SU-DHL-6 (cell line): Measurements from ENCODE around the gene TSHZ2.

Experiments
- H2AFZ ChIP-seq: fragments of 200-600 bp; sonication (generic); 2 replicates; pipeline ENCODE4 v1.6.1; 2014; ENCODE audit warnings: low read depth, mild to moderate bottlenecking, moderate library complexity, mixed read lengths, antibody characterized with exemption, low read length; ENCODE audit not compliant: severe bottlenecking
- H3F3A ChIP-seq: fragments of 200-600 bp; shearing (Covaris generic); 2 replicates; pipeline ENCODE4 v1.6.0; 2016; ENCODE audit warnings: antibody characterized with exemption, mild to moderate bottlenecking; ENCODE audit not compliant: insufficient read depth
- H3K27ac ChIP-seq: fragments of 200-600 bp; sonication (generic); 2 replicates; pipeline ENCODE4 v1.5.1; 2016; ENCODE audit warnings: low read depth, mild to moderate bottlenecking, low read length, moderate library complexity, mixed read lengths
- H3K27me3 ChIP-seq: fragments of 200-600 bp; sonication (generic), shearing (Covaris generic); 2 replicates; pipeline ENCODE4 v1.6.0; 2014; ENCODE audit warnings: mild to moderate bottlenecking, low read length
- H3K36me3 ChIP-seq: fragments of 200-600 bp; sonication (generic); 2 replicates; pipeline ENCODE4 v1.6.1; 2014; ENCODE audit warnings: mild to moderate bottlenecking, low read length, mixed read lengths
- H3K4me2 ChIP-seq: fragments of 300-600, 200-600 bp; shearing (Covaris generic), sonication (generic); 2 replicates; pipeline ENCODE4 v1.6.0; 2014; ENCODE audit warnings: low read length, low read depth, mild to moderate bottlenecking; ENCODE audit not compliant: poor library complexity, severe bottlenecking
- H3K4me3 ChIP-seq: fragments of 200-600 bp; sonication (generic); 2 replicates; pipeline ENCODE4 v1.5.1; 2014; ENCODE audit warnings: antibody characterized with exemption, low read length, mild to moderate bottlenecking, mixed read lengths; ENCODE audit not compliant: insufficient read depth, poor library complexity, severe bottlenecking
- H3K79me2 ChIP-seq: fragments of 200-600 bp; sonication (generic); 2 replicates; pipeline ENCODE4 v1.6.1; 2014; ENCODE audit warnings: mild to moderate bottlenecking, low read length, moderate library complexity; ENCODE audit not compliant: insufficient read depth
- H3K9ac ChIP-seq: fragments of 200-600 bp; sonication (generic); 2 replicates; pipeline ENCODE4 v1.7.0; 2014; ENCODE audit warnings: mild to moderate bottlenecking, low read length
- H3K9me2 ChIP-seq: fragments of 200-600 bp; sonication (generic); replicated peaks from 2 replicates; pipeline ENCODE4 v1.6.1; 2014; ENCODE audit warnings: low read length; ENCODE audit not compliant: insufficient read depth
- H3K9me3 ChIP-seq: fragments of 200-600 bp; sonication (generic); 2 replicates; pipeline ENCODE4 v1.6.1; 2014; ENCODE audit warnings: low read length, mixed read lengths; ENCODE audit not compliant: insufficient read depth
- H4K20me1 ChIP-seq: fragments of 200-600 bp; sonication (generic); 2 replicates; pipeline ENCODE4 v1.6.1; 2014; ENCODE audit warnings: low read depth, mild to moderate bottlenecking, antibody characterized with exemption, low read length, moderate library complexity, mixed read lengths
- CTCF ChIP-seq: fragments of 200-600 bp; sonication (generic); IDR thresholded peaks from one replicate; pipeline ENCODE4 v1.5.1; 2017; ENCODE audit warnings: antibody characterized with exemption, mild to moderate bottlenecking, low read length, moderate library complexity; ENCODE audit not compliant: insufficient read depth, poor library complexity, severe bottlenecking
- EZH2phosphoT487 ChIP-seq: fragments of 200-600 bp; sonication (generic), shearing (Covaris generic); conservative IDR thresholded peaks from 2 replicates; pipeline ENCODE4 v1.6.1; 2018; ENCODE audit warnings: mild to moderate bottlenecking, antibody characterized with exemption, low read length, moderate library complexity, mixed read lengths

The TSHZ2 gene

GRCh38 chr20:52941808-52942207 is 30.4 kb upstream of the TSHZ2 start:
- TF ChIP-seq EZH2phosphoT487 (no peak), CTCF (no peak)
- Histone ChIP-seq H3F3A (no peaks in the 10 kb centered on the region), H3K9ac (no peak overlapping the region), H3K27me3 (no peaks in the 10 kb centered on the region), H2AFZ (no peak overlapping the region), H3K79me2 (no peaks in the 10 kb centered on the region), H3K4me3 (no peak overlapping the region), H3K9me3 (no peaks in the 10 kb centered on the region), H3K9me2 (no peaks in the 10 kb centered on the region), H3K27ac (no peak overlapping the region), H3K36me3 (no peaks in the 10 kb centered on the region), H3K4me2 (no peak overlapping the region), H4K20me1 (no peaks in the 10 kb centered on the region)

- TF ChIP-seq EZH2phosphoT487 (no peak), CTCF (no peak)
- no peak overlapping the region for H3K4me2 ChIP-seq
- H3K9me2 ChIP-seq, result no peaks in the 10 kb centered on the region
- no peaks in the 10 kb centered on the region for H3F3A ChIP-seq
- no peaks in the 10 kb centered on the region for H3K9me3 ChIP-seq
- H3K36me3 ChIP-seq, result no peaks in the 10 kb centered on the region
- H4K20me1 ChIP-seq, result no peaks in the 10 kb centered on the region
- no peaks in the 10 kb centered on the region for H3K79me2 ChIP-seq
- no peak overlapping the region for H3K27ac ChIP-seq
- no peaks in the 10 kb centered on the region for H3K27me3 ChIP-seq
- H3K9ac ChIP-seq, result no peak overlapping the region
- H2AFZ ChIP-seq, result no peak overlapping the region
- H3K4me3 ChIP-seq, result no peak overlapping the region
These were observed 28.8 kb upstream of the TSHZ2 start for GRCh38 chr20:52943185-52943841.

GRCh38 chr20:52945268-52945667 is 26.9 kb upstream of the TSHZ2 start:
- H3K79me2 ChIP-seq, result no peaks in the 10 kb centered on the region
- no peak overlapping the region for H3K4me3 ChIP-seq
- no peaks in the 10 kb centered on the region for H3K27me3 ChIP-seq
- H4K20me1 ChIP-seq, result no peaks in the 10 kb centered on the region
- H2AFZ ChIP-seq, result no peak overlapping the region
- H3F3A ChIP-seq, result no peaks in the 10 kb centered on the region
- H3K9me3 ChIP-seq, result no peaks in the 10 kb centered on the region
- H3K27ac ChIP-seq, result no peak overlapping the region
- H3K4me2 ChIP-seq, result no peak overlapping the region
- TF ChIP-seq EZH2phosphoT487, result no peak
- no peak for TF ChIP-seq CTCF
- H3K9ac ChIP-seq, result no peak overlapping the region
- no peaks in the 10 kb centered on the region for H3K36me3 ChIP-seq
- no peaks in the 10 kb centered on the region for H3K9me2 ChIP-seq
